ENCODE measurements around the gene EGF.

The EGF gene

GRCh38 chr4:109902559-109903251, 10.0 kb upstream of the EGF start:
- H3K4me1 ChIP-seq (ENCODE audit: control insufficient read depth, insufficient read depth, low read length) = no peaks in the 10 kb centered on the region
- TF ChIP-seq ZNF677 (tag by site-specific recombination; IDR thresholded peaks at IDR 0.05) (no peak), KLF9 (tag by site-specific recombination; IDR thresholded peaks at IDR 0.05; ENCODE audit: low read depth) (no peak), ZBTB26 (tag by site-specific recombination; optimal IDR thresholded peaks at IDR 0.05) (no peak), YY2 (tag by site-specific recombination; IDR thresholded peaks at IDR 0.05) (no peak), ZNF701 (tag by site-specific recombination; IDR thresholded peaks at IDR 0.05) (no peak), ZNF174 (tag by site-specific recombination; IDR thresholded peaks at IDR 0.05) (no peak), ZNF2 (tag by site-specific recombination; IDR thresholded peaks at IDR 0.05) (no peak), ZSCAN23 (tag by site-specific recombination; IDR thresholded peaks at IDR 0.05) (no peak), ZNF530 (tag by site-specific recombination; IDR thresholded peaks at IDR 0.05; ENCODE audit: low read depth) (no peak), ZBTB10 (tag by site-specific recombination; IDR thresholded peaks at IDR 0.05) (no peak), ZNF350 (tag by site-specific recombination; IDR thresholded peaks at IDR 0.05) (no peak), ZNF169 (tag by site-specific recombination; IDR thresholded peaks at IDR 0.05) (no peak), ZNF510 (tag by site-specific recombination; IDR thresholded peaks at IDR 0.05; ENCODE audit: insufficient replicate concordance) (no peak), KLF16 (tag by site-specific recombination; IDR thresholded peaks at IDR 0.05) (no peak), ZNF776 (tag by site-specific recombination; IDR thresholded peaks at IDR 0.05; ENCODE audit: borderline replicate concordance) (no peak), HOXA7 (CRISPR knock-in tag; IDR thresholded peaks at IDR 0.05; ENCODE audit: borderline replicate concordance) (no peak), ZNF19 (tag by site-specific recombination; IDR thresholded peaks at IDR 0.05; ENCODE audit: low read depth) (no peak)
- no peaks in the 10 kb centered on the region for H3K36me3 ChIP-seq (ENCODE audit: control insufficient read depth in 2 of 2, insufficient read depth in 1 of 2, low read length in 2 of 2)
- ChIA-PET POLR2A (no interaction called here), CTCF (no interaction called here)
- H3K4me3 ChIP-seq (ENCODE audit: low read depth, low read length) = no peak overlapping the region
- no peaks in the 10 kb centered on the region for H3K9me3 ChIP-seq (ENCODE audit: control insufficient read depth, insufficient read depth, low read depth, low read length)
- no peak overlapping the region for H3K27ac ChIP-seq (ENCODE audit: extremely low read depth, low read depth, low read length)

- H3K36me3 ChIP-seq (ENCODE audit: control insufficient read depth in 2 of 2, insufficient read depth in 1 of 2, low read length in 2 of 2) = no peaks in the 10 kb centered on the region
- H3K9me3 ChIP-seq (ENCODE audit: control insufficient read depth, insufficient read depth, low read depth, low read length) = no peaks in the 10 kb centered on the region
- POLR2A ChIA-PET = no interaction called here
- H3K4me3 ChIP-seq (ENCODE audit: low read depth, low read length) = no peak overlapping the region
- no peak overlapping the region for H3K27ac ChIP-seq (ENCODE audit: extremely low read depth, low read depth, low read length)
- H3K4me1 ChIP-seq (ENCODE audit: control insufficient read depth, insufficient read depth, low read length) = no peaks in the 10 kb centered on the region
- CTCF ChIA-PET = no interaction called here
- TF ChIP-seq ZNF792 (tag by site-specific recombination; IDR thresholded peaks at IDR 0.05) = no peak
- no peak for TF ChIP-seq ZNF837 (tag by site-specific recombination; IDR thresholded peaks at IDR 0.05)
- TF ChIP-seq ZBTB49 (tag by site-specific recombination; IDR thresholded peaks at IDR 0.05; ENCODE audit: low read depth) = no peak
- no peak for TF ChIP-seq ZNF664 (tag by site-specific recombination; IDR thresholded peaks at IDR 0.05)
- no peak for TF ChIP-seq TSHZ1 (tag by site-specific recombination; IDR thresholded peaks at IDR 0.05; ENCODE audit: borderline replicate concordance)
- TF ChIP-seq ZNF48 (tag by site-specific recombination; IDR thresholded peaks at IDR 0.05) = no peak
- TF ChIP-seq ZNF19 (tag by site-specific recombination; IDR thresholded peaks at IDR 0.05; ENCODE audit: low read depth) = no peak
- no peak for TF ChIP-seq ZNF18 (tag by site-specific recombination; IDR thresholded peaks at IDR 0.05)
- TF ChIP-seq ZNF335 (tag by site-specific recombination; conservative IDR thresholded peaks at IDR 0.05) = no peak
Measured at GRCh38 chr4:109908731-109909130, 4.0 kb upstream of the EGF start.
